GM12872 (cell line): ENCODE data around the gene CFAP61.

Experiments
- TF ChIP-seq, protein P1 (sequence below): IDR thresholded peaks from 3 replicates; pipeline ENCODE4 v1.5.1; 2011; ENCODE audit warnings: low read depth, mild to moderate bottlenecking, low read length, moderate library complexity; ENCODE audit not compliant: insufficient read depth

Gene CFAP61

DNA sequence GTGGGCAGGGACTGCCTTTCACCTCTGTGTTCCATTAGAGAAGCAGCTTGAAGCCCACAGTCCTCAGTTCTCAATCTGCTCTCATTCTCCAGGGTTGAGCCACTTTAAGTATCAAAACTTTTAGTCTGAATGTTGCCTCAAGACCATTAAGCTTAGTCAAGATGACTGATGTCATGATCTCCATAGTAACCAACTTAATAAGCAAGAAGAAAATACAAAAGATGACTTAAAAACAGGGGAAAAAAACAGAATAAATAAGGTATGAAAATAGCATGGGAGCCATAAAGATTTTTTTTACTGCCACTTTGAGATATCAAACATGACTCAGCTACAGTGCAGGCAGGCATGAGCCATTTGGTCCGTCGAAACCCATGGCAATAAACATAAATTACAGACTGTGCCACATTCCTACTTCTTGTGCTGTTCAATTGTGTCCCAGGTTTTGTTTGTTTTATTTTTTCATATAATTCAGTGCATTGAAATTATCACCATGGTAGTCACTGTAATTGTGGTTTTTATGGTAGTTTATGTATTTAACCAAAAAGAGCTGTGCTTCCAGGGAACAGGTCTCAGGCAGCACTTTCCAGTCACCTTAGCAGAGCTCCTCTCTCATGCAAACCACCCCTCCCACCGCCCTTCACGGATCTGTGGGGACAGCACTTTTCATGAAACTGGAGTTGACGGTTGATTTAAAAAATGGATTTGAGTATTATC, 159.1 kb downstream of the CFAP61 start:
- TF ChIP-seq, protein P1, sequence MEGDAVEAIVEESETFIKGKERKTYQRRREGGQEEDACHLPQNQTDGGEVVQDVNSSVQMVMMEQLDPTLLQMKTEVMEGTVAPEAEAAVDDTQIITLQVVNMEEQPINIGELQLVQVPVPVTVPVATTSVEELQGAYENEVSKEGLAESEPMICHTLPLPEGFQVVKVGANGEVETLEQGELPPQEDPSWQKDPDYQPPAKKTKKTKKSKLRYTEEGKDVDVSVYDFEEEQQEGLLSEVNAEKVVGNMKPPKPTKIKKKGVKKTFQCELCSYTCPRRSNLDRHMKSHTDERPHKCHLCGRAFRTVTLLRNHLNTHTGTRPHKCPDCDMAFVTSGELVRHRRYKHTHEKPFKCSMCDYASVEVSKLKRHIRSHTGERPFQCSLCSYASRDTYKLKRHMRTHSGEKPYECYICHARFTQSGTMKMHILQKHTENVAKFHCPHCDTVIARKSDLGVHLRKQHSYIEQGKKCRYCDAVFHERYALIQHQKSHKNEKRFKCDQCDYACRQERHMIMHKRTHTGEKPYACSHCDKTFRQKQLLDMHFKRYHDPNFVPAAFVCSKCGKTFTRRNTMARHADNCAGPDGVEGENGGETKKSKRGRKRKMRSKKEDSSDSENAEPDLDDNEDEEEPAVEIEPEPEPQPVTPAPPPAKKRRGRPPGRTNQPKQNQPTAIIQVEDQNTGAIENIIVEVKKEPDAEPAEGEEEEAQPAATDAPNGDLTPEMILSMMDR = no peak

DNA sequence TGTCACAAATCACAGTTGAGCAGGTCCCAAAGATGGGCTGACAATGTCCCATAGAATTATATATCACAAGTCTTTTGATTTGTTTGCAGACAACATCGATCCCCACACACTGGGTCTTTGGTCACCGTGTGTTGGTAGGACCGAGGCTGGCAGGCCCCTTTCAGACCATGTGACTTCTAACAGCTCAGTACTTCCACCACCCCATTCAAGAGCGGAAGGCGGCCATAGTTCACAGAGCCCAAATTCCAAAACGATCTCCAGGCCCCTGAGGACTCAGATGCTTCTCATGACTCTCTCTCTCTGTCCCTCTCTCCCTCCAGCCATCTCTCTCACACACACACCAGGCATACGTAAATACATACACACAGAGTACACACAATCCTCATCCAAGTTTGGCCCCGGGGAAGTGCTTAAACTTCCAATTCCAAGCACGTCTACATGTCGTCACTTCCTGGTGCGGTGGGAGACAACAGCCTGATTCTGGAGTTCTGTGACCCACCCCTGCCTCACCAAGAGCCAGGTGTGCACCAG, 159.7 kb downstream of the CFAP61 start:
- TF ChIP-seq, protein P1 = no peak

DNA sequence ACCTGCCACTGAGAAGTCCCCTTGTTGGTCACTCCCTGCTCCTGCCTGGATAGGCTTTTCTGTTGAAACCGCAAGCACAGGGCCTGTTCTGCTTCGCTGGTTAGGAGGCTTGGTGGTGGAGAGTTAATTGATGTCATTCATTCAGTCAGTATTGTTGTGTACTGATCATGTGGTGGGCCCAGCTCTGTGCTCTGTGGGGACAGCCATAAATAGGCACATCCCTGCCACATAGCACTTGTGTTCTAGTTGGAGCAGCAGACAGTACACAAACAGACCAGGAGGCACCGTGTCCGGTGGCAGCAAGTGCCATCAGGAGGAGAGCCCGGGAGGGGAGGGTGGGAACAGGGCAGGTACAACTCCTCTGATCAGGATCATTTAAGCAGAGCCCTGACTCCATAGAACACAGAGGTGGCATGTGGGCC, 160.4 kb downstream of the CFAP61 start:
- TF ChIP-seq, protein P1 = no peak

DNA sequence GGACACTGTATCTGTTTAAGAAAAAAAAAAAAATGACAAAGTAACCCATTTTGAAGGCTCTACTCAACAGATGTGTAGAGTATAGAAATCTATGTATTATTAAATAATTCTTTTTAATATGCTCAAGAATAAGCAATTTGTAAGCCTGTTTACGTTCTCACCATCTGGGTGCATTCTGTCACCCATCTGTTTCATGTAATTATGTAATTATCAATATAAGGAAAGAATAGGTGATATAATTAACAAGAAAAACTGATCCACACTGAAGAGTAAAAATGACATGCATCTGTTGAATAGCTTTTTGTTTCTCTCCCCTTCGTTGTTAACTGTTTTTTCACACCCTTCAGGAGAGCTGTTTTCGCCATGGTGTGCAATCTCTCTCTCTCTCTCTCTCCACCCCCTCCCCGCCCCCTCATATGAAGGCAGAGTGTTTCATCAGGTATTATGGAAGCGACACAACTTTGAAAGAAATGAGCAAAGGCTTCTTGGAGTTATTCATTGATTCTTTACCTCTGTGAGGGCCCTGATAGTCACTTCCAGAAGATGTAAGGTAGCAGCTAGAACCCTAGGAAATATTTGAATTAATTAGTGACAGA, 161.3 kb downstream of the CFAP61 start:
- TF ChIP-seq, protein P1 = no peak

DNA sequence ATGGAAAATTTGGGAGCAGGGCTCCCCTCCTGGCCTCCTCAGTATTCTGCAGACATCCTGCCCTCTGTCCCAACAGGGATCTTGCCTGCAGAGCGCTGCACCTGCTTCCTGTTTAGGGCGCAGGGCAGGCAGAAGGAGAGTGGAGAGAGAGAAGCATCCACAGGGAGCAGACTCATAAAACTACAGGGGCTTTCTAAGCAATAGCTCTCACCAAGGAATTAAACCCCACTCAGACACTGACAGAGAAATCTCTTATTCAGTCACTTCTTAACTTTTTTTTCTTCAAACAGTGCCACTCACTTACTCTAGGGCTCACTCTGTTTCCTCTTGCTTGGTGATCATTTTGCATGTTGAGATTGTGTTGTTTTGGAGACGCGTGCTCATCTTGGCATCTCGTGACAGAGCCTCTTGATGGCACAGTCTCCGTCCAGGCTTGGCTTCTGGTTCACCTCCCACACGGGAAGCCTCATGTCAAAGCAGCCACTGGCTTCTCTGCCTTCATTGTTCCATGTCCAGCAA, 162.5 kb downstream of the CFAP61 start:
- TF ChIP-seq, protein P1 = no peak

DNA sequence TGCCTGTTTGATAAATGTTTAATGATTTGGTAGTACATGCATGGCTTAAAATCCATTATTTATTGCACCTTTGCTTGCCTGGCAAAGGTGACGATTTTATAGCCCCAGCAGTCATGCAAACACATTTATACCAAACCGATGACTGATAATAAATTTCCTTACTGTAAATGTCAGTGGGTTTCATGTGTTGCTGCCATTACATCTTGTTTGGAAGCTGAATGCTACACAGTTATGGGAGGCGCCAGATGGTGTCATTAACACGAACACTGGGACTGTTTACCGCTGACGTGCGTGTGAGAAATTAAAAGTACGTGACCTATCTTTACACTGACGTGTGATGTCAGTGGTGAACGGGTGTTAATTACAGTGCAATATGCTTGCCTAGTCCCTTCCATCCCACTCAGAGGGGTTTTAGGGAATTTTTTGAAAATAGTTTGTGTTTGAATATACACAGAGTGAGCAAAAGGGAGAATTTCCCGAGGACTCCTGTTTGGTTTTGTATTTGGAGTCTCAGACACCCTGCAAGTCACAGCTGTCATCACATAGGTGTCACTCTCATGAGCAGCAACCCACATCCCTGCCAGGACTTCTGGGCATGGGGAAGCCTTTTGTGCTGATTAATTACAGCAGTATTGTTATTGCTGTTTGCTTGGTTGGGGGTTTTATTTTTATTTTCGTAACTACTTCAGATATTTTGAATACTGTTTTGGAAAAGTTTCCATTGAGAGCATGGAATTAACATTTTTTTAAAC, 163.8 kb downstream of the CFAP61 start:
- TF ChIP-seq, protein P1 = no peak

DNA sequence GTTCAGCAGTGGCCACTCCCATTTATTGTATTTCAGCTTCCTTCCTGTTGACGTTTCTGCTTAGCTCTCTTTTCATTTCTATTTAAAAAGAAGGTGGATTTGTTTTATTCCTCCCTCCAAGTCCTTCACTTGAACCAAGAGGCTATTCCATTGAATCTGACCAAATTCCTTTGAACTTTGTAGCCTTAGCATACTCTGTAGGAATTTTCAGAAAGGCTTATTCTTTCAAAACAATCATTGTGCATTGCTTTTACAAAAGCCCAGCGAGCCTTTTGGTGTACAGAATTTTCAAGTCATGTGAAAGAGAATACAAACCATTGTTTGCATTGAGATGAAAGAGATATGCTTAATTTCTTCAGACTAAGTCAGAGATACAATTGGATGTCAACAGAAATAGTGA, 164.6 kb downstream of the CFAP61 start:
- TF ChIP-seq, protein P1 = no peak
